PC-3 (cell line): ENCODE results near the gene ZNF17. TPM values are rescaled to one million over a fixed set of nuclear protein-coding genes. Genes with fewer than 3 reads are reported as not detected.

ENCODE experiments used
- ATAC-seq: fragments of 200-7000 bp; cut with Tn5 transposase; 2 replicates; pipeline ENCODE4 v1.9.1; 2020; ENCODE audit warnings: mild to moderate bottlenecking, moderate library complexity
- BruUV-seq: library from RNA; stranded (reverse); fragments of 400-500 nt; replicated peaks from 2 replicates; lab custom pipeline; 2021; lab: Mats Ljungman, UMichigan
- CTCF ChIA-PET: fragments of 300-600 bp; sonication (Branson Sonifier 250); formaldehyde crosslinking; loops from one replicate; lab custom pipeline; 2022; ENCODE audit warnings: antibody characterized with exemption; lab: Charles Lee
- POLR2A ChIA-PET: fragments of 300-600 bp; sonication (Branson Sonifier 250); formaldehyde crosslinking; loops from one replicate; lab custom pipeline; 2022; ENCODE audit warnings: antibody characterized with exemption; ENCODE audit not compliant: unreplicated experiment; lab: Charles Lee
- DNase-seq: peaks from one replicate; pipeline ENCODE4 v3.0.0-alpha.2; 2015
- H2AFZ ChIP-seq: fragments of 300-600 bp; sonication (generic); 2 replicates; pipeline ENCODE4 v1.6.0; 2016; ENCODE audit warnings: antibody characterized with exemption, low read length
- H3F3A ChIP-seq: fragments of 300-600 bp; sonication (generic); one replicate; pipeline ENCODE4 v1.6.0; 2017; ENCODE audit warnings: antibody characterized with exemption, low read length, control low read depth, mild to moderate bottlenecking; ENCODE audit not compliant: unreplicated experiment
- H3K27ac ChIP-seq: fragments of 300-600 bp; sonication (generic); 2 replicates; pipeline ENCODE4 v1.5.1; 2016; ENCODE audit warnings: mild to moderate bottlenecking, low read length
- H3K27me3 ChIP-seq: fragments of 300-600 bp; sonication (generic); 2 replicates; pipeline ENCODE4 v1.6.1; 2016; ENCODE audit warnings: low read length, mixed read lengths
- H3K36me3 ChIP-seq: fragments of 300-600 bp; sonication (generic); 2 replicates; pipeline ENCODE4 v1.6.1; 2016; ENCODE audit warnings: low read depth, mixed run types, low read length, mixed read lengths
- H3K4me1 ChIP-seq: fragments of 300-600 bp; sonication (generic); 2 replicates; pipeline ENCODE4 v1.5.1; 2016; ENCODE audit warnings: low read length; ENCODE audit not compliant: insufficient read depth
- H3K4me2 ChIP-seq: fragments of 300-600 bp; sonication (generic); 2 replicates; pipeline ENCODE4 v1.6.0; 2016; ENCODE audit warnings: low read length
- H3K4me3 ChIP-seq: fragments of 300-600 bp; sonication (generic); 2 replicates; pipeline ENCODE4 v1.5.1; 2016; ENCODE audit warnings: mild to moderate bottlenecking, low read length, mixed read lengths
- H3K79me2 ChIP-seq: fragments of 300-600 bp; sonication (generic); 2 replicates; pipeline ENCODE4 v1.6.1; 2017; ENCODE audit warnings: low read length, mixed read lengths
- H3K9ac ChIP-seq: fragments of 300-600 bp; sonication (generic); 2 replicates; pipeline ENCODE4 v1.6.0; 2016; ENCODE audit warnings: mild to moderate bottlenecking, low read length
- H3K9me2 ChIP-seq: fragments of 300-600 bp; sonication (generic); replicated peaks from 2 replicates; pipeline ENCODE4 v1.6.1; 2016; ENCODE audit warnings: mixed run types, low read length, mixed read lengths
- H3K9me3 ChIP-seq: fragments of 300-600 bp; sonication (generic); 2 replicates; pipeline ENCODE4 v1.6.1; 2016; ENCODE audit warnings: low read length, mixed read lengths
- H4K20me1 ChIP-seq: fragments of 300-600 bp; sonication (generic); 2 replicates; pipeline ENCODE4 v1.6.1; 2016; ENCODE audit warnings: low read length, mixed read lengths
- EZH2 ChIP-seq: fragments of 300-600 bp; sonication (generic); IDR thresholded peaks from one replicate; pipeline ENCODE4 v1.6.1; 2017; ENCODE audit warnings: antibody characterized with exemption, mild to moderate bottlenecking, low read length; ENCODE audit not compliant: unreplicated experiment
- EZH2phosphoT487 ChIP-seq: fragments of 300-600 bp; sonication (generic); IDR thresholded peaks from 2 replicates; pipeline ENCODE4 v1.6.1; 2018; ENCODE audit warnings: mild to moderate bottlenecking, antibody characterized with exemption, low read length, borderline replicate concordance
- intact Hi-C: fragments of 100-400 bp; cut with micrococcal nuclease; formaldehyde crosslinking; loops from 2 replicates; pipeline ENCODE4 v1.9.0; 2023
- total RNA-seq: library from RNA; depleted of rRNA; stranded (reverse); fragments of >200 nt; gene quantifications from 2 replicates; pipeline ENCODE4 v1.2.3, GENCODE V29; 2014
- TF ChIP-seq, protein P1 (sequence below): fragments of 300-600 bp; sonication (generic); conservative IDR thresholded peaks from 2 replicates; pipeline ENCODE4 v1.5.1; 2017; ENCODE audit warnings: antibody characterized with exemption, low read depth, mild to moderate bottlenecking, low read length

ZNF17 gene
- total RNA-seq, 1 experiment from 2014 or later, result 7.8 TPM

GRCh38 chr19:57376151-57376550, 34.8 kb upstream of the ZNF17 start:
- no TSS peak for BruUV-seq
- Histone ChIP-seq H3K36me3 (peaks cover 56% of the 10 kb centered on the region), H4K20me1 (no peaks in the 10 kb centered on the region), H3K9me2 (no peaks in the 10 kb centered on the region), H3K4me1 (no peaks in the 10 kb centered on the region), H3K4me3 (no peak overlapping the region), H2AFZ (no peak overlapping the region), H3K9me3 (peaks cover 25% of the 10 kb centered on the region), H3K27ac (no peak overlapping the region), H3K27me3 (no peaks in the 10 kb centered on the region), H3K4me2 (no peak overlapping the region), H3K9ac (no peak overlapping the region), H3K79me2 (no peaks in the 10 kb centered on the region), H3F3A (no peaks in the 10 kb centered on the region)
- intact Hi-C loops, result no loop called here
- ATAC-seq (no peak), DNase-seq (no peak)
- CTCF ChIA-PET, result no interaction called here
- TF ChIP-seq, protein P1, sequence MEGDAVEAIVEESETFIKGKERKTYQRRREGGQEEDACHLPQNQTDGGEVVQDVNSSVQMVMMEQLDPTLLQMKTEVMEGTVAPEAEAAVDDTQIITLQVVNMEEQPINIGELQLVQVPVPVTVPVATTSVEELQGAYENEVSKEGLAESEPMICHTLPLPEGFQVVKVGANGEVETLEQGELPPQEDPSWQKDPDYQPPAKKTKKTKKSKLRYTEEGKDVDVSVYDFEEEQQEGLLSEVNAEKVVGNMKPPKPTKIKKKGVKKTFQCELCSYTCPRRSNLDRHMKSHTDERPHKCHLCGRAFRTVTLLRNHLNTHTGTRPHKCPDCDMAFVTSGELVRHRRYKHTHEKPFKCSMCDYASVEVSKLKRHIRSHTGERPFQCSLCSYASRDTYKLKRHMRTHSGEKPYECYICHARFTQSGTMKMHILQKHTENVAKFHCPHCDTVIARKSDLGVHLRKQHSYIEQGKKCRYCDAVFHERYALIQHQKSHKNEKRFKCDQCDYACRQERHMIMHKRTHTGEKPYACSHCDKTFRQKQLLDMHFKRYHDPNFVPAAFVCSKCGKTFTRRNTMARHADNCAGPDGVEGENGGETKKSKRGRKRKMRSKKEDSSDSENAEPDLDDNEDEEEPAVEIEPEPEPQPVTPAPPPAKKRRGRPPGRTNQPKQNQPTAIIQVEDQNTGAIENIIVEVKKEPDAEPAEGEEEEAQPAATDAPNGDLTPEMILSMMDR, result no peak
- no peak for TF ChIP-seq EZH2
- no peak for TF ChIP-seq EZH2phosphoT487
- POLR2A ChIA-PET, result no interaction called here

GRCh38 chr19:57377498-57378146, 33.3 kb upstream of the ZNF17 start:
- Histone ChIP-seq H3K9ac (no peak overlapping the region), H3K27me3 (no peaks in the 10 kb centered on the region), H3K4me3 (no peak overlapping the region), H2AFZ (no peak overlapping the region), H3K9me2 (no peaks in the 10 kb centered on the region), H3K27ac (no peak overlapping the region), H3K4me2 (no peak overlapping the region), H3K9me3 (peaks cover 25% of the 10 kb centered on the region), H3K36me3 (peaks cover 48% of the 10 kb centered on the region), H3K4me1 (no peaks in the 10 kb centered on the region), H4K20me1 (no peaks in the 10 kb centered on the region), H3F3A (no peaks in the 10 kb centered on the region), H3K79me2 (no peaks in the 10 kb centered on the region)
- ChIA-PET POLR2A (no interaction called here), CTCF (no interaction called here)
- no TSS peak for BruUV-seq
- ATAC-seq (no peak), DNase-seq (no peak)
- no peak for TF ChIP-seq EZH2phosphoT487
- TF ChIP-seq, protein P1, result no peak
- TF ChIP-seq EZH2, result no peak
- intact Hi-C loops, result no loop called here

- ChIA-PET CTCF (no interaction called here), POLR2A (interaction anchor here (0.5 kb wide), 1 partner anchor 237 kb away, joined by 3 read pairs; no protein-coding TSS in a partner anchor)
- no peak for ATAC-seq
- Histone ChIP-seq H3K27ac (no peak overlapping the region), H3K27me3 (no peaks in the 10 kb centered on the region), H2AFZ (no peak overlapping the region), H3K4me3 (no peak overlapping the region), H4K20me1 (no peaks in the 10 kb centered on the region), H3K4me1 (no peaks in the 10 kb centered on the region), H3K79me2 (no peaks in the 10 kb centered on the region), H3K4me2 (no peak overlapping the region), H3K9me2 (no peaks in the 10 kb centered on the region), H3K9ac (no peak overlapping the region), H3K36me3 (peaks cover 25% of the 10 kb centered on the region), H3F3A (no peaks in the 10 kb centered on the region), H3K9me3 (peaks cover 20% of the 10 kb centered on the region)
- TF ChIP-seq EZH2 (no peak), EZH2phosphoT487 (no peak)
- TF ChIP-seq, protein P1, result no peak
- BruUV-seq, result no TSS peak
- DNase-seq, result no peak
- intact Hi-C loops, result no loop called here
Observed at GRCh38 chr19:57380923-57381322, 30.0 kb upstream of the ZNF17 start.
